Measurements from ENCODE around the gene ATP5F1D.

ATP5F1D gene

DNA sequence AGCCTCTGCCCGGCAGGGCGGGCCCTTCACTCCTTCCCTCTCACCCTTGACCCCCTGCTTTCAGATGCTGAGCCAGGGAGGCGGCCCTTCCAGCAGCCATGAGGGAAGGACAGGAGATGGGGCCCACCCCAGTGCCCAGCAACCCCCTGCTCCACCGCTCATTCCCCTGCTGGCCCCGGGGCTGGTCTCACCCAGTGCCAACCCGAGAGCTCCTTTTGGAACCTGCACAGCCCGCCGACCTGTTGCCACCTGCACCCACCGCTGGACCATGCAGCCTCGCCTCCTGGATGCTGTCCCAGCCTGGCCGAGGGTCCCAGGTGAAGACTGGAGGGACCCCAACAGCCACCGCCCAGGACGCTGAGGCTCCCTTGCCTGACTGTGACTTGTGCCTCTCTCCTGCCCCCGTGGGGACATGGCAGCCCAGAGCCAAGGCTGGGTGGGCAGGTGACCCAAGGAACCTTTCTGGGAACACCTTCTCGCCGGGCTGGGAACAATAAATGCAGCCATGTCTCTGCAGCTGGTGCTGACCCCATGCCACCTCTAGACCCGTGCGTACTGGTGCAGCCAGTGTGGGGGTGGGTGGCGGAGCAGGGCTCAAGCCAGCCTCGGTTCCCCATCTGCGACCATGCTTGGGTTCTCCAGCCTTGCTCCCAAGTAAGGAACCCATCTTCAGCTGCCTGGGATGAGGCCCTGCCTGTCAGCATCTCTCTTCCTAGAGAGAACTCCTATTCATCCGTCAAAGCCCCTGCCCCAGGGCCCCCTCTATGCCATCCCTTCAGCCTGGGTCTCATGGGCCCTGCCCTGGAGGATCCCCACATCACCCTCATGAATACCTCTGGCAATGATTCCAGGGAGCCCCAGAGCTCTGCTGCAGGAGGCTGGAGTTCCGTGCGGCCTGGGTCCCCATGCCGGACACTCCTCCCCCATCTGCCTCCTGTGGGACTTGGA lies 37.4 kb downstream of the ATP5F1D start:
- DNase-seq = no peak

DNA sequence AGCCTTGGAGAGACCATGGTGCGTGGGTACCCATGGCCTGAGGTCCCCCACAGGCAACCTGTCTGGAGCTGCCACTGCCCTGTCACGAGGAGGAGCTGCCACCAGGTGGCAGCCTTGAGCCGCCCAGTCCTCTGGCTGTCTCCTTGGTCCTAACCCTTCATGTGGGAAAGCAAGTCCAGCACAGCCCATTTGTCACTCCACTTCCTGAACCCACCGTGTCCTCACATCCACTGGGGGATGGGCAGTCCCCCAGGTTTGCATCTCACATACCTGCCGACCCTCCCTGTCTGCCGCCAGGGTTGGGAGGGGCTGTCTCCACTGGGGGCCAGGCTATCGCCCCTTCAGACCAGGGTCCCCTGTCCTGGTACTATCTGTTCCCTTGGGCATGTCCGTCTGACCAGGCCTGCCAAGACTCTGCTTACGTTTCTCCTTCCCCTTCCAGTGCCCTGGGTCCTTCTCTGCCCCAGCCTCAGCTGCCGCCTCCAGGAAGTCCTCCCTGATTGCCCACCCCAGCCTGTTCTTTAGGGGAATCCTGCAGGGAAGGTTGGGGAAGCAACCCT lies 38.3 kb downstream of the ATP5F1D start:
- peak in 56 of 58 donors; percentile 9 to 91 (median 71) for DNase-seq

DNA sequence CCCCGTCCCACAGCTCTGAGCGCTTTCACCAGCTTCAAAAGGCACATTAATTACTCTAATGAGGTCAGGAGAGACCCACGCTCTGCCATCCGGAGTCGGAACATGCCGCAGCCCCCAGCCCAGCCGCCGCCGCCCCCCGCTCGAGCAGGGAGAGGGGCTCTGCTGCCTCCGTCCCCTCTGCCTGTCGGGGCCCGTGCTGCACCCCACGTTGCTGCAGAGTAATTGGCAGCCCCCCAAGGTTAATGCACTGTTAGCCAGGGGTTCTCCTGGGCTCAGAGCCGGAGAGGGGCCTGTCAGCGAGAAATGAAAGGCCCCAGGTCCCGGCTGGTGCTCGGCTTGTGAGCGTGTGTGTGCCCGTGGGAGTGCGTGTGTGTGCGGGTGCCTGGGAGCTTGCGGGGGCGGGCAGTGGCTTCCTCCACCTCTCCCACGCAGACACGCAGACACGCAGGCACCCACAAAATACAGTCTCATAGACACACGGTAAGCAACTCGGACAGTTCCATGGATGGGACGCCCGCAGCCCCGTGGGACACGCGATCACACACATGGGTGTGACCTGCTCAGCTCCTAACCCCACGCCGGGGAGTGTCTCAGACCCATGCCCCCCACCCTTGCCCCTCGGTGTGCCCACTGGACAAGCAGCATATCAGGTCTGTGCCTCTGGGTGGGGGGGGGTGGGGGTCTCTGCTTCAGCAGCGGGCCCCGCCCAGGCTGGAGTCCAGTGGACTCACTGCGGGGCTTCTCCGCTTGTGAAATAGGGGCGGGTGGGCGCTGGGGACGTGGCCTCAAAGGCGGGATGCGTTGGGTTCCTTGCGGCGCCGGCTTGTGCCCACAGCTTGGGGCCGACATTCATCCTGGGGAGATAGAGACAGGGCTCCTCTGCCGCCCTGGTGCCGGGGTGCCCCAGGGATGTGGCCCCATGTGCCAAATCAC lies 39.4 kb downstream of the ATP5F1D start:
- DNase-seq = no peak

DNA sequence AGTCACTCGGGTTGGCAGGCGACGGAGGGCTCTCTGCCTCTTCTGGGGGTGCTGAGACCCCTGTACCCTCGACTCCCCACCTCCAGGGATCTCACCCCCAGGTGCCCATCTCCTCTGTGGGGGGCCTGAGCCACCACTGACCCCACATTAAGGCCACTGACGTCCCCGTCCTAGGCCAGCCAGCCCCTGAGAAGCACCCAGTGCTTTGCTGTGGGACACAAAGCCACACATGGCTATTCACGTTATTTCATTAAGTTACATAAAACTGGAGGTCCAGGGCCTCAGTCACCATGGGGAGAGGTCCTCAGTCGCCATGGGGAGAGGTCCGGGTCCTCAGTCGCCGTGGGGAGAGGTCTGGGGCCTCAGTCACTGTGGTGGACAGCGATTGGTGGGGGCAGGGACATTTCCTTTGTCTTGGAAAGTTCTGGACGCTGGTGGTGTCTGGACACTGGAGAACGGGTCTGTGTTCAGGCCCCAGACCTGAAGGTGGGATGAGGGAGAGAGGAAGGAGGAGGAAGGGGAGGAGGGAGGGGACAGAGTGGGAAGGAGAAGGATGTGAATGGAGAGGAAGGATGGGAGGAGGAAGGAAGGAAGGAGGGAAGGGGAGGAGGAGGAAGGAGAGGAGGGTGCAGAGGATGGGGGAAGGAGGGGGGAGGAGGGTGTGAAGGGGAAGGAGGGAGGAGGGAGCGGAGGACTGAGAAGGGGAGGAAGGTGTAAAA lies 40.2 kb downstream of the ATP5F1D start:
- DNase-seq = no peak

DNA sequence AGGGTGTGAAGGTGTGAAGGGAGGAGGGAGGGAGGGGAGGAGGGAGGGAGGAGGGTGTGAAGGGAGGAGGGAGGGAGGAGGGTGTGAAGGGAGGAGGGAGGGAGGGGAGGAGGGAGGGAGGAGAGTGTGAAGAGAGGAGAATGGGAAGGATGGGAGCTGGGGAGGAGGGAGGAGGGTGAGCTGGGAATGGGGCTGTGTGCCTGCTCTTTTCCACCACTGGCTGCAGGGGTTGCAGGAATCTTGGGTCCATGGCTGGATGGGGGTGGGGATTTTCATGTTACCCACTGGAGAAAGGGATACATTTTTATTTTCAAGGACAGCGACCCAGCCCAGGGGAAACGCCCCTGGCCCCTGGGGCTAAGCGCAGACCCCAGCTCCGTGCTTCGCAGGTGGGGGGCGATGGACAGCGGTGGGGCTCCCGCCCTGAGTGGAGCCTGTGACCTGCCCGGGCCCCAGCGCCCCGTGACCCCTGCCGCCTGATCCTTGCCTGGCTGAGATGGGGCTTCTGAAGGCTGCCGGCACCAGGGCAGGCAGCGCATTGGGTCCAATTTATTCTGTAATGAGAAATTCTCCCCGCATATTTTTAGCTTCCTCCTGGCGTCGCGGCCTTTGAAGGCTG lies 41.1 kb downstream of the ATP5F1D start:
- no peak for DNase-seq

DNA sequence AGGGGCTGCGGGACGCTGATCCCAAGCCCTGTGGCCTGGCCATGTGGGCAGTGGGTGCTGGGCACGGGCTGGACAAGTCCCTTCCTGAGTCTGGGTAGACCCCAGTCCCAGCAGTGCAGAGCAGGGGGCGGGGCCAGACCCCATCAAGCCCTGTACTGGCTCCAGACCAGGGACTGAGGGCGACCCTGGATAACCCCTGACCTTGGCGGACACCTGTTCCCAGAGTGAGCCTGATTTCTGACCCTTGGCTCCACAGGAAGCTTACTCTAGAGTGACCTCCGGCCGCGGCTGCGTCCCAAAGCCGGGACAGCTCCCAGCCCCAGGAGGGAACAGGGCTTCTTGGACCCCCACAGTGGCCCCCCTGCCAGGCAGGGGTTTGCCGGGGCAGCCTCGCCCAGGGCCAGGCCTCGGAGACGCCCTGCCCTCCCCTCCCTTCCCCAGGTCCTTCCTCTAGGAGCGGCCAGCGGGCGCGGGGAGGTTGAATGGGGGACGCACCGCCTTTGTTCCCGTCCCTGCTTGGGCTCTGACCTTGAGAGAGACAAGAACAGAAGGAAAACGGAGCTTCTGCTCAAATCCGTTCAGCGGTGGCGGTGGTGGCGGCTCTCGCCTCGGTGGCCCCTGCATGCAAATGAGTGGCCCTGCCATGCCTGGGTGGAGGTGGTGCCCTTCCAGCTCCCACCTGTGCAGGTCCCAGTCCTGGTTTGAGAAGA lies 41.8 kb downstream of the ATP5F1D start:
- DNase-seq = no peak

DNA sequence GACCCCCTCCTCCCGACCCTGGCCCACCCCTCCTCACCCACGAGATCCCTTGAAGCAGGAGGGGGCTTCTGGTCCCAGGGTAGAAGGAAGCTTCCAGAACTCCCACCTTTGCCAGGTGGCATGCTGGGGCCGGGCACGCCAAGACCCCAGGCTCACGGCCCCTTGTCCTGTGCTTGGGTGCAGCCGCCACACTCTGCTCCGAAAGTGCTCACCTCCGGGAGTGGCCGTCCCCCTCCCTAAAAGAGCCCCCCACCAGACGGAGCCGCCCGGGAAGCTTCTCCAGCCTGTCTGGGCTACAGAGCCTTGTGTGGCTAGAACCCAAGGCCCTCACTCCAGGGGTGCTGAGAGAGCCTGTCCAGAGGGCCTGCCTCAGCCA lies 42.4 kb downstream of the ATP5F1D start:
- DNase-seq = no peak

DNA sequence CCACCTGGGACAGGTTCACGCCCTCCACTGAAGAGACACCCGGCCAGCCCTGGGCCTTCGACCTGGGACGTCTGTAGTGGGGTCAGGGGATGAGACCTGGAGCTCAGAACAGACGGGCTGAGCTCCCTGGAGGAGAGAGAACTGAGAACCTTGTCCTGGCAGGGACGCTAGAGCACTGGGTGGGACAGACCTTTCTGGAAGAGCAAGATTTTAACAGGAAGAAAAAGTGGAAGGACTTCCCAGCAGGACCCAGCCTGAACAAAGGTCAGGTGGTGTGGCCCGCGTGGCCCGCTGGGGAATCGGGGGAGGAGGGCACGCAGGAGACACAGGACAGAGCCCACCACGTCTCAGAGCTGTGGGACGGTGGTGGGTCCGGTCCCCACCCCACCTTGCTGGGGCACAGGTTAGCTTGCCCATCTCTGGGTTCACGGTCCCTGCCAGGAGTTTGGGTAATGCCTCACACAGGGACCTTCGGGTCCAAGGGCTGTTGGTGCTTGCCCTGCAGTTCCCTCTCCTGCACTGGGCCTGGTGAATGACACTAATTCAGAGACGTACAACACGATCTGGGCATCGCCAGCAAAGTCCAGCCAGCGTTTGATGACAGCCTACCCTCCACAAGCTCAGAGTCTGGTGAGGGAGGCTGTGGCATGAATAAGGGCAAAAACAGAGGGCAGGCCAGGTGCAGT lies 42.9 kb downstream of the ATP5F1D start:
- DNase-seq = no peak

DNA sequence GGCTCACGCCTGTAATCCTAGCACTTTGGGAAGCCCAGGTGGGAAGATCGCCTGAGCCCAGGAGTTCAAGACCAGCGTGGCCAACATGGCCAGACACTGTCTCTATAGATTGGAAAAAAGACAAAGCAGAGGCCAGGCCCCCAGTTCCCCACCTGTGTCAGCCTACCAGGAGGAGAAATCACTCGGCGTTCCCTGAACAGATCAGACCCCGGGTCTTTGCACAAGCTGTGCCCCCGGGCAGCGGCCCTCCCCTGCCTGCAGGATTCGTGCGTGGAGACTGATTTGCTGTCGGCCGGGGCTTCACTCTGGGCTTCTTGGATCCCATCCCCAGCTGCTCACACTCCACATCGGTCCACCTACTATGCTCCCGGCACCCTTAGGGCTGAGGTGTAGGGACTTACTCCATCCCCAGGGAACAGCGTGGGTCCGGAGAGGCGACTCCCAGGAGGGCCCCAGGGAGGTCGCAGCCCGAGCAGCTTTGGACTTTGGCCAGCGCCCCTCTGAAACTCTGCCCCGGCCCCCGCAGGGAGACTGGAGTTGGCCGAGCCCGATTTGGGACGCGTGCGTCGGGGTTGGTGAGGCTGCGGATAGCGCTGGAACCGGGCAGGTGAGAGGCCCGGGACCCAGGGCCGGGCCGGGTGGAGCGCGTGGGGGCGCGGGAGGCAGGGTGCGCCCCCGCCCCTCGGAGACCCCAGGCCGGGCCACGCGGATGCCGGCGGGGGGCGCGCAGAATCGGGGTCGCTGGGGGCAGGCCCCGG lies 43.6 kb downstream of the ATP5F1D start:
- DNase-seq = no peak

DNA sequence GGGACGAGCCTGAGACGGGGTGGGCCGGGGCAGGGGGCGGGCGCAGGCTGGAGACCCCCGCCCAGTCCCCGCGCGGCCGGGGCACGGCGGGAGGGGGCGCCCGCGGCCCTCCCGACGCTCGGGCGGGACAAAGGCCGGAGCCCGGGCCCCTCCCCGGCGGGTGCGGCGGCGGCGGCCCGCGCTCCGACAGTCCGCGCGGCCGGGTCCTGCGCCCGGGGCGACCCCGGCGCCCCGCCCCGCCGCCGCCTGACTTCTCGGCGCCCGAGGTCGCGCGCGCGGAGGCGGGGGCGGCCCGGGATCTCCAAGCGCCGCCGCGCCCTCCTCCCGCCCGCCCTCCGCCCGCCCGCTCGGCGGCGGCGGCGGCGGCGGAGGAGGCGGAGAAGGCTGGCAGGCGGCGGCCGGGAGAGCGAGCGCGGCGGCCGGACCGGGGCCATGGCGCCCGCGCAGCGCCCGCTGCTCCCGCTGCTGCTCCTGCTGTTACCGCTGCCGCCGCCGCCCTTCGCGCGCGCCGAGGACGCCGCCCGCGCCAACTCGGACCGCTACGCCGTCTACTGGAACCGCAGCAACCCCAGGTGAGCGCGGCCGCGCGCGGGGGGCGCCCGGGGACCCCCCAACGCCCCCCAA lies 44.3 kb downstream of the ATP5F1D start, which contains the start of gene EFNA2:
Gene EFNA2, plus strand, starts transcription at position 137 of the 624 bp plus-strand sequence. Its CDS starts 296 bp downstream, at position 433.
- no peak for DNase-seq

DNA sequence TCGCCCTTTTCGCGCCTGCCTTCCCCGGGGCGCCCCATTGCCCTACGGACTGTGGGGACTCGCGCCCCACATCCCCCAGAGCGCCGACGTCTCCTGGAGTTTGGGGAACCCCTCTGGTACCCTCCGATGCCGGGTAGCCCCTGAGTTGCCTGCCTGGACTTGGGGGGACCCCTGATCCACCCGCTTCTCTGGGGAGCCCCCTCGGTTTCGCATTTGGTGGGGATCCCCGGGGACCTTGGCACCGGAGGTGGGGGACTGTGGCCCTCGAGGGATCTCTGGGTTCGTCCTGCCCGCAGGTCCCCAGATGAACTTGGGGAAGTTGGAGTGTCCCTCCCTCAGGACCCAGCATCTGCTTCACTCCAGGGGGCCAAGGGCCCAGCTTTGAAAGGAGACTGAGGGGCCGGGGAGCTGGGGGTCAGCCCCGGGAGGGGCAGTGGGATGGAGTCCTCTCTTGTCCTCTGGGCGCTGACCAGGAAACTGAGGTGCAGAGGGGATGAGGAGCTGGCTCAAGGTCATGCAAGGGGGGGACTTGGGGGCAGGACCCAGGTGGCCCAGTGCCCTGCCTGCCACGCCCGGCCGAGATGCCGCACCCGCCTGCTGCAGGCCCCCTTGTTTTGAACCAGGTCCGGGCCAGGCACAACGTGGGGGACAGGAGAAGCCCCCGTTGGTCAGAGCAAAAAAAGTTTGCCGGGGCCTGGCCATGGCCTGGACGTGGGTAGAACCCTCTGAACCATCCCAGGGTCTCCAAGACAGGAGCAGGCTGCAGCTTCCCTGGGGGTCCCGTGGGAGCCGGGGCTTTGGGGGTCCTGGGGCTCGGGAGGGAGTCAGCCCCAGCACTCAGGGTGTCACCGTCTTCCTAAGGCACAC lies 45.2 kb downstream of the ATP5F1D start:
- DNase-seq = no peak

DNA sequence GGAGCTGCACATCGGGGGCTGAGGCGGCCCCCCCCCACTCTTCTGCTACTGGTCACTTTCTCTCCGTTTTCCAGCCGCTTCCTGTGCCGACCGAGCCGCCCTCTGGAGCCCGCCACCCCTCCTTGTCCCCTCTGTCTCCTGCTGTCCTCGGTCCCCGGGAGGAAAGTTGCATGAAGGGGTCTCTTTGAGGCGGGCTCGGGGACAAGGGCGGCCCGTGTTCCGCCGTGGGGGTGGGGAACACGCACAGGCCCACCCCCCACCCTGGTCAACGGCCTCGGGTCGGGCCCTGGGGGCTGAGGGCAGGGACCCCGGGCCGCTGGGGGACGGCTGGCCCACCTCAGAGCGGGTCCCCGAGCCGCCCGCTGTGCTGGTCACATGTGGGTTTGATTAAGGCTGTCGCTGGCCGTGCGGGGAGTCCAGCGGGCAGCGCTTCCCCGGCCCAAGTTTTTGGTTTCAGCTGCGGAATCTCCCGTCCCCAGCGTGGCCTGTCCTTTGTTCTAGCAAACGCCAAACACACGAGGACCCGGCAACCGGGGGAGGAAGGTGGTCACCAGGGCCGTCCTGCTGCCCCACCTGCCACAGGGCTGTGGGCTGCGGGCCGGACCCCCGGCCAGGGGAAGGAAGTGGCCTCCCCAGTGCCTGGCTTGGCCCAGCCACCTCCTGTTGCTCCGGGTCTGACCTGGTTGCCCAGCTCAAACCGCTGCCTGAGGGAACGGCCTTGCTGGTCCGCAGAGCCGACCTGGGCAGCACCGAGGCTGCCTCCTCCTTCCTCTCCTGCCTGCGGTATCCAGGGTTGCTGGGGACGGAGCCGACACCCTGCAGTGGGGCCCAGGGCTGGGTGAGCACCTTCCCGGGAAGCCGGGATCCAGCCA lies 46.0 kb downstream of the ATP5F1D start:
- DNase-seq = no peak

DNA sequence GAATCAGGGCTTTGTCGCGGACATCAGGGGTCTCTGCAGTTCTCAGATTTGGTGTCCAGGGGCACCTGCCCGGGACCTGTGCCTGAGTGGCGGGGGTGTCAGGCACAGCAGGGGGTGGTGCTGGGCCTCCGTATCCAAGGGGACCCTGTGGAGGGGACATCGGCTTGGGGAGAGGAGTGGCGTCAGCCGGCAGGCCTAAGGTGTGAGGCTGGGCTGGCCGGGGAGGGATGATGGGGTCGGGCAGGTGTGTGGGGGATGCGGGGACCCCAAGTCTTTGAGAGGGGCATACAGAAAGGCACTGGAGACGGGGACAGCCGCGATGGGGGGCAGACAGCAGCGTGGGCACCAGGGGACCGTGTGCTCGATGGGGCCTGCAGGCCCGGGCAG lies 46.7 kb downstream of the ATP5F1D start:
- no peak for DNase-seq

DNA sequence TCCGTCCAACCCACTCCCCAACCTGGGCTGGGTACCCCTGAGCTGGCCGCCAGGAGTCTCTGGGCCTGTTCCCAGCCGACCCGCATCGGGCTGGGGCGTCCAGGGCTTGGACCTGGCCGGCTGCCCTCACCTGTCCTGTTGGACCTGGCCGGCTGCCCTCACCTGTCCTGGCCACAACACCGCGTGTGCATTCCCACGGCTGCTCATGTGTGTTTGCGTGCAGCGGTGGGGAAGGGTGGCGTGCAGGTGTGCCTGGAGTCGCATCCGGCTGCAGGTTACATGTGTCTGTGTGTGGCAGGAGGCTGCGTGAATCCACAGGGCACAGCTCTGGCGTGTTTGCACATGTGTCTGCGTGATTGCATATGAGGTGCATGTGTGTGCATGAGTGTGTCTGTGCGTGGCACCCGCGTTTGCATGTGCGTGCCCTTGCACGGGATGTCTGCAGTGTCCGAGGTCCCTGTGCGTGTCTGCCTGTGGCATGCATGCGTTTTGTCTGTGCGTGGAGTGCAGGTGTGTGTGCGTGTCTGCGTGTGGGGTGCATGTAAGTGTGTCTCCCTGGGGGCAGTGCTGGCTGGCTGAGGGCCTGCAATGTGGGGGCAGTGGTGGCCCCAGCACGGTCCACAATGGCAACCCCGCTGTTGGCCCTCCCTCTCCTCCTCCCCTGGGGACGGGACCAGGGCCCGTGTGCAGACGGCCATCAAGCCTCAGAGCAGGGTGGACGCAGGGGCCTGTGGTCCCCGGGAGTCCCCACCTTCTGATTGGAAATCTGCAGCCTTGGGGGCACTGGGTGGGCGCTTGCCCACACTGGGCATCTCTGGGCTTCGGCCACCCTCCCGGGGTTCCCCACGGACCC lies 47.5 kb downstream of the ATP5F1D start:
- DNase-seq = no peak

DNA sequence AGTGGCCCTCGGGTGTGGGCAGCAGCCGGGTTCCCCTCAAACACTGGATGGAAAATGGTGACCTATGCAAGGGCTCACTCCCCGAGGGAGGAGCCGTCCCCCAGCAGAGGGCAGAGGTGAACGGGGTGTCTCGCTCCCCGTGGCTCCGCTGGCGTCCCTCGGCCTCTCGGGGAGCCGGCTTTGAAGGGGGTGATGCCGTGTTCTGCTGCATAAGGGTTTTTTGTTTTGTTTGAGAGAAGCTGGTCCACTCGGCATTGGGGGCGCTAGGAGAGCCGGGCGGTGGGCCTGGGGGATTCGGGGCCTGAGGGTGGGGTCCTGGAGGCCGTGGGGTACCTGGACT lies 48.1 kb downstream of the ATP5F1D start:
- no peak for DNase-seq
